Cardiac septum (tissue), 1 donor: ENCODE data around the gene VPS26C. TPM values are rescaled to one million over a fixed set of nuclear protein-coding genes. Genes with fewer than 3 reads are reported as not detected.
"Not testable (repeated sequence)": the region's sequence is repeated elsewhere in the genome, so short reads cannot be mapped to it uniquely, and the experiment has no call there.

Experiments used
- DNase-seq: peaks from one replicate; pipeline ENCODE4 v3.0.0-alpha.2; 2020; ENCODE audit warnings: low spot score
- intact Hi-C: fragments of 100-400 bp; cut with DNase I; formaldehyde crosslinking; loops from one replicate; pipeline ENCODE4 v1.14.0; 2022
- total RNA-seq: library from RNA; stranded (reverse); fragmentation: NEBNext Ultra II Directional; extraction: Animal tissue kit (Norgen Biotek cat#: 25700); gene quantifications from one replicate; pipeline ENCODE4 v1.2.1, GENCODE V29; 2021
- donor health status: DM: no; HTN: no; CAD: no.

The VPS26C gene
- total RNA-seq, 1 donor from 2014 or later: 44.2 TPM

- DNase-seq: no peak
- intact Hi-C loops: no loop called here
Observed at GRCh38 chr21:37233551-37234146, 33.5 kb downstream of the VPS26C start.

DNA sequence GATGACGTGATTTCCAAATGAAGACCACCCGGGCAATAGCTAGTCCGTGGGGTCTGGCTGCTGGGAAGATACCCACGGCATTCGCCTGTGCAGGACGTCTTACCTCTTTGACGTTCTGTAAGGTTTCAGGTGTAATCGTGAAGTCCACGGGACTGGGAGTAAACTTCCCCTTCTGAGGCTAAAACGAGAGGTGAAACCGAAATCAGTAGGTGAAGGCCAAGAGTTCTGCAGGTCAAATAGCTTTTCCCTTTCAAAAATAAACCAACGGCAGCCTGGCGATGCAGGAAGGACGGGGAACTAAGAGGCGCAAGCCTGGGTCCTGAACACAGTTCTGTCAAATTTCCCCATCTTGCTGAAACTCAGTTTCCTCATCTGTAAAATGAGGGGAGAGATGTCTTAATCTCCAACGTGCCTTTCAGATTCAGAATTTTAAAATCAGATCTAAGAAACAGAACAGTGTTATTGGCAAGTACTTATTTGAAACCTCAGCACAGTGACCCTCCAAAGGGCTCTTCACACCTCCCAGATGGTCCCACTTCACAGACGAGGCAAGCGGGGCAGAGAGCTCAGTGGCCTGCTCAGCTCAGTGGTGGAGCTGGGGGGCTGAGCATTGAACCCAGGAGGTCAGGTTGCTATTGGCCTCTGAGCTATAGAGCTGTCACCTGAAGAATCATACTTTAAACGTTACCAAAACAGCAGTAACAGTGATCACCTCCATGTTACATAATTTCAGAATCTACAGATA lies 34.7 kb downstream of the VPS26C start:
- no peak for DNase-seq
- intact Hi-C loops: no loop called here

- intact Hi-C loops: no loop called here
- no peak for DNase-seq
Observed at GRCh38 chr21:37231671-37232070, 35.5 kb downstream of the VPS26C start.

GRCh38 chr21:37231249-37231645 lies 35.9 kb downstream of the VPS26C start:
- intact Hi-C loops: no loop called here
- DNase-seq: no peak

- DNase-seq: no peak
Observed at GRCh38 chr21:37230632-37231248, 36.4 kb downstream of the VPS26C start.

GRCh38 chr21:37228003-37228400 lies 39.1 kb downstream of the VPS26C start:
- intact Hi-C loops: no loop called here
- no peak for DNase-seq

More at GRCh38 chr21:37230632-37231248, 36.4 kb downstream of the VPS26C start:
- intact Hi-C loops: no loop called here

DNA sequence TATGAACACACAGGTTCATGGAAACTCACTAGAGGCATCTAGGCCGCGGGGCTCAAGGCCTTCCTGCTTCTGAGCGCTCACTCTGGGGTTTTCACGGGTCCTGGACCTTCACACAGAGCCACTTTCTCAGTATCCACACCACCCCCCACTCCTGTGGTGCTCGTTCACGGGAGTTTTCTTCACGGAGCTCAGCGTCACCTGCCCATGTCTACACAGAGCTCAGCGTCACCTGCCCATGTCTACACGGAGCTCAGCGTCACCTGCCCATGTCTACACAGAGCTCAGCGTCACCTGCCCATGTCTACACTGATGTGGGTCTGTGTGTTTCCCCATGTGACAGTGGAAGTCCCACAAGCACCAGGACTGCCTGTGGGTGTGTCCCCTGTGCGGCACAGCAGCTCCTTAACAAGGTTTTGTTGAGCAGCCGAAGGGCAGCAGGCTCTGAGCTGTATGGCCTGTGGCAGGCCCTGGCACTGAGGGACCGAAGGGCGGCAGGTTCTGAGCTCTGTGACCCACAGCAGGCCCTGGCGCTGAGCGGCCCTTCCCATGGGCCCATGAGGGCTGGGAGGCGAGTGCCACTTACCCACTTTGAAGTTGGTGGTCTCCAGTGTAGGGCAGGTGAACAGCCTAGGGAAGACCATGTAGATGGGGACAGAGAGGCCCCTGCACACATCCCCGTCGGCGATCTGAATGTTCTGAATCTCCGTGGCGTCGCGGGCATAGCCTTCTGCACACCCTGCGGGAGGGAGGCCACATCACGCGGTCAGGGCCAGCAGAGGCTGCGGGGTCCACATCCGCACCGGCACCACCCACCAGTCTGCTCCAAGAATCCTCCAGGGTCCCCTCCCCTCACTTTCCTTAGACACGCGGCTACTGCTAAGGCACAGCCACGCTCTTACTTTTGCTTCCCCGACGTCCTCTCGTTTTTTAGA lies 39.8 kb downstream of the VPS26C start:
- no peak for DNase-seq
- intact Hi-C loops: no loop called here

DNA sequence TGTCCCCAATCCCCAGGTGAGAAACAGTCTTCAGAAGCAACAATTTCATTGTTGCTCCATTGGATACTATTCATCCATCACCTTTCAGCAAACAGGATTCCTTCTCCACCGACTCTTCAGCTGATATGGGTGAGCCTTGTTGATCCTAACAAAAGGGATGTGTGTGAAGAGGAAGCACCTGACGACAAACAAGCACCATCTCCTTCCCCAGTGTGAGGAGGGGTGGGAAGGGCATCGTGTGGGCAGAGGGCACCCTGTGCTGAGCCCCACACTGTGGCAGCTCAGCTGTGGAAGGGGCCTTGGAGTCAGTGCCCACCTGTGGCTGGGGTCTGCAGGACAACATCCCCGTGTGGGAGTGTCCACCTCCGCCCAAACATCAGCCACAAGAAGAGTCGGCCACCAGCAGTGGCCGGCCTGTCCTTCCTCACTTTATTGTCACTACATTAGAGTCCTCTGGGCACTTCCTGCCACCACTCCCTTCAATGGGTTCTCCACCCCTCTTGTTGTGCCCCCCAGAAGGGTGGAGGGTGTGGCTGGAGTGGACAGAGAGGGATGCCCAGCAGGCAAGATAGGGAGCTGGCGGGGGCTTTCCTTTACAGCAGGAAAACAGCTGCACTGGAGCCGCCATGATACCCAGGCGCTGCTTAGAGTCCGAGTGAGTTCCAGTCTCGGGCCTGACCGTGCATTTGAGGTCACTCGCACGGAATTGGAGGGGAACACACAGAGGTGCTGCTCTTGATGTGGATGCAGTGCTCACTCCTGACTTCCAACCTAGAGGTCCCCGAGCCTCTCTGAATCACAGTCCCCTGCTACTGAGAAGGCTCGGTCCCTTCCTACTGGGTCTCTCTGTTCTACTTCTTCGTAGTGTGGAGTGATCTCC lies 40.9 kb downstream of the VPS26C start:
- intact Hi-C loops: no loop called here
- no peak for DNase-seq

- intact Hi-C loops: no loop called here
- DNase-seq: no peak
Observed at GRCh38 chr21:37224861-37225839, 42.0 kb downstream of the VPS26C start.

DNA sequence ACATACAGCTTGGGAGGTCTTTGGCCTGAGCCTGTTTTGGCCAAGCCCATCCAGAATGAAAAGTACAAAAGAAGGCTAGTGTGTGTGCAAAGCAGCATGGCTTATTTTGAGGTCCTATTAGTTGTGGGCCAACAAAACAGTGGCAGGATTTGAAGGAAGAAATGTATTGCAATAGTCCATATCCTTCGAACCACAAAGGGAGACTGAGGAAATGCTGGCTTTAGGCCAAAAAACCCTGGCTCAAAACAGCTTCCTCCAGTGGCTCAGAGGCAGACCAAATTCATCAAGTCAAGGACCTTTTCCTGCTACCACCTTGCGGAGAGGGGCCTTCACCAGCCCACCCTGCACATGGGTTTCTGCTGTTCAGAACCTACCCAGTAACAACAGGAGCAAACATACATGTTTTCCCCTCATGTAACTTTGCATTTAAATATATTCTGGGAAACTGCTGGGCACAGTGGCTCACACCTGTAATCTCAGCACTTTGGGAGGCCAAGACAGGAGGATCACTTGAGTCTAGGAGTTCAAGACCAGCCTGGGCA lies 43.3 kb downstream of the VPS26C start:
- DNase-seq: no peak
- intact Hi-C loops: no loop called here

DNA sequence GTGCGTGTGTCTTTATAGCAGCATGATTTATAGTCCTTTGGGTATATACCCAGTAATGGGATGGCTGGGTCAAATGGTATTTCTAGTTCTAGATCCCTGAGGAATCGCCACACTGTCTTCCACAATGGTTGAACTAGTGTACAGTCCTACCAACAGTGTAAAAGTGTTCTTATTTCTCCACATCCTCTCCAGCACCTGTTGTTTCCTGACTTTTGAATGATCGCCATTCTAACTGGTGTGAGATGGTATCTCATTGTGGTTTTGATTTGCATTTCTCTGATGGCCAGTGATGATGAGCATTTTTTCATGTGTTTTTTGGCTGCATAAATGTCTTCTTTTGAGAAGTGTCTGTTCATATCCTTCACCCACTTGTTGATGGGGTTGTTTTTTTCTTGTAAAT lies 44.9 kb downstream of the VPS26C start:
- DNase-seq, intact Hi-C loops: not testable (repeated sequence)

DNA sequence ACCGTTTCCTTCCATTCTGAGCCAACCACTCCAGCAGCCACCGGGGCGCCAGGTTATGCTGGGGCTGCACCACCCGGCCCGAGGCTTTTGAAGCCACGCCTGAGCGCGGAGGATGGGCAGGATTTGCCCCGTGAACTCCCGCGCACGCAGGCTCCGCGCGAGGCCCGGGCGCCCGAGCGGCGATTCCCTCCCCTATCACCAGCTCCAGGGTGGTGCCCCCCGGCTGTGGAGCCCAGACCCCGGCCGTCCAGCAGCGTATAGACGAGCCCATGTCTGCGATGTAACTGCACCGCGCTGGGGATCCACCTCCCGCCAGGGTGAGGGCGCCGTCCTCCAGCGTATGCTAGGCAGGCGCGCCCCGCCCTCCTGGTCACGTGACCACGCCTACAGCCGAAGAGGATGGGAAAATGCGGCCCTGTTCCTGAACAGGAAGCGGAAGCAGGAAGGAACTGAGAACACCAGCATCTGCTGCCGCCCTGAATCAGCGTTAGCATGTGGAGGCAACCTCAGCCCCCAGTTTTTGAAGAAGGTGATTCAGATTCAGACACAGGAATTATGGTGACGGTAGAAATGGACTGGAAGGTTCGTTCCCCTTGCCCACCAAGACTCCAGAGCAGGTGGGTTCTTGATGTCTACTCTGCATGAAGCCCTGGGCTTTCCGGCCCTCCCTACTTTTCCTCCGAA lies 46.0 kb downstream of the VPS26C start:
- intact Hi-C loops: loop anchor here (1.0 to 2.0 kb wide), 2 partner anchors 46 to 146 kb away; partner anchors contain the start of genes DYRK1A and VPS26C
- DNase-seq: peak; percentile 98

GRCh38 chr21:37220433-37220980 lies 46.6 kb downstream of the VPS26C start:
- intact Hi-C loops: loop anchor here (2.0 kb wide), 1 partner anchor 146 kb away; the partner anchor contains the start of gene DYRK1A
- DNase-seq: no peak

DNA sequence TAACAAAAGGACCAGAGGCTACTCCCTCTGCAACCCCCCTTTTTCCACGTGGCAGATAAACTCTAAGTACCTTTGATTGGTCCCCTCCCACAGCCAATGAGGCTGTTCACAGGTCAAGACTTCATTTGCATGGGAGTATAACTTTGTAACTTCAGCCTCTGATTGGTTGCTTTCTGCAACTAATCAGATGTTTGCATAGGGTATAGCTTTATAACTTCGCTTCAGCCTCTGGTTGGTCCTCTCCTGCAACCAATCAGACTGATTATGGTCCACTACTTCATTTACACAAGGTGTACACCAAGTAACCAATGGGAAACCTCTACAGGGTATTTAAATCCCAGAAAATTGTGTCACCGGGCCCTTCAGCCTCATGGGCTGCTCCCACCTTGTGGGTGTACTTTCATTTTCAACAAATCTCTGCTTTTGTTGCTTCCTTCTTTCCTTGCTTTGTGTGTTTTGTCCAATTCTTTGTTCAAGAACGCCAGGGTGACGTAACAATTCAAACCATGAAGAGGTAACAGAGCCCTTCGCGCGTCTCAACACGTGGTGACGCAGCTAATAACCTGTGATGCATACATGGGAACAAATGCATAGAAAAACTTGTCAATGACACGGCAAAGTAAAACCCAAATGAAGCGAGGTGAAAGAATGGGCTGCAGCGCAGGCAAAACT lies 47.2 kb downstream of the VPS26C start:
- no peak for DNase-seq
- intact Hi-C loops: loop anchor here (2.0 kb wide), 1 partner anchor 147 kb away; the partner anchor contains the start of gene DYRK1A

GRCh38 chr21:37214952-37215351 lies 52.2 kb downstream of the VPS26C start:
- intact Hi-C loops: no loop called here
- no peak for DNase-seq

DNA sequence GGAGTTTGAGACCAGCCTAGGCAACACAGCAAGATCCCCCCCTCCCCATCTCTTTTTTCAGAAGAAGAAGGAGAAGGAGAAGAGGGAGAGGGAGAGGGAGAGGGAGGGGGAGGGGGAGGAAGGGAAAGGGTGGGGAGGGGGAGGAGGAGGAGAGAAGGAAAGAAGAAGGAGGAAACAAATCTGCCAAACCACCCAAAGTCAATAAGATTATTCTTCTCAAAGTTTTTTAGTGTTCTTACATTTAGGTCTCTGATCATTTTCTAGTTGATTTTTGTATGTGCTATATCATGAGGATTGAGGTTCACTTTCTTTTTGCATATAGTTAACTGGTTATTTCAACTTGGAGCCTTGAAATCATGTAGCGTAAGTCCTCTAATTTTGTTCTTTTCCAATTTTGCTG lies 56.3 kb downstream of the VPS26C start:
- intact Hi-C loops: no loop called here
- no peak for DNase-seq
